ENCODE measurements around the gene JARID2.
A peak's percentile ranks its signal among the peaks of the same experiment; 100 is the strongest.

JARID2 gene

DNA sequence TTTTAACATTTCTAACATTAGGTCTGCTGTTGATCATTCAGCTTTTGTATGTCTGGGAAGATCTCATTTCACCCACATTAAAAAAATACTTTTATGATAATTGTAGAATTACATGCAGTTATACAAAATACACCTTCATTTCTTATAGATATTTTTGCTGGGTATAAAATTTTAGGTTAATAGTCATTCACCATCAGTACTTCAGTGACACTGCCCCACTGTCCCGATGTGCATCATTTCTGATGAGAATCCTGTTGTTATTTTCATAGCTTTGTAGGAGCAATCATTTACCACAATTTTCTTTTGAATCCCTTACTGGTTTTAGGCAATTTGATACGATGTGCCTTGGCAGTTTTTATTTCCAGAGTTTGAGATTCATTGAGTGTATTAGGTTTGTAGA is 173.6 kb downstream of the JARID2 start:
- no peak overlapping the region for H3K27ac ChIP-seq
- peaks cover 34 to 40% (median 38%) of the 10 kb centered on the region in 10 experiments for H3K4me1 ChIP-seq
- no peak for TF ChIP-seq Cebpa-rat (IDR thresholded peaks at IDR 0.05)
- H3K36me3 ChIP-seq: peaks cover 30 to 79% (median 67%) of the 10 kb centered on the region in 11 experiments
- H3K4me2 ChIP-seq: no peak overlapping the region
- H3K4me3 ChIP-seq: peak overlapping the region in 3 of 10 experiments; percentile 0 to 6 (median 4); a peak in 3 of 20 replicates
- no peak overlapping the region for H3K9ac ChIP-seq
- H3K27me3 ChIP-seq: no peaks in the 10 kb centered on the region
- H3K9me3 ChIP-seq (replicated peaks in 1 of 11): peaks cover 44 to 64% (median 58%) of the 10 kb centered on the region in 11 experiments
- peaks cover 14 to 43% (median 30%) of the 10 kb centered on the region in 11 experiments; a peak in 14 of 22 replicates for H4K20me1 ChIP-seq

DNA sequence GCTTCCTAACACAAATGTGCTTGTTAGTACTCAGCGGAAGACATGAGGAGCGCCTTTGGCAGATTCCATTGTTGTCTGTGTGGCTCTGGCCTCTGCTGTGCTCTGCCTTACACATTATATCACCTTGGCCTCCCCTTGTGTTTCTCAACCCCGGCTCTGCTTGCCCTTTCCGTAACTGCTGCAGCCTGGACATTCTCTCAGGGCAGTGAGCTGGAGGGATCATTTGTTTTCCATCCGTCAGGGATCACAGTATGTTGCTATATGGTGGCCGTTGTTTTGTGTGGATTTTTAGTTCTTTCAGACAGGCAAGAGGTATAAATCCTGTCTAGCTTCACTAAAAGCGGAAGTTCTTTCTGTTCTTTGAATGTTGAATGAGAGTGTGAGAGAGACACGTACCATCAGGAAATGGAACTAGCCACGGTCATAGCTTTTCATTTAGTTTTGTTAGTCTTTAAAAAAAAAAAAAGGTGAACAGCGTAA is 175.1 kb downstream of the JARID2 start:
- peaks cover 30 to 79% (median 64%) of the 10 kb centered on the region in 11 experiments for H3K36me3 ChIP-seq
- peak overlapping the region; percentile 35 to 73 (median 60); a peak in 20 of 22 replicates for H3K9ac ChIP-seq
- H3K4me2 ChIP-seq: peak overlapping the region; percentile 54 to 92 (median 76)
- H3K4me1 ChIP-seq: peaks cover 43 to 51% (median 47%) of the 10 kb centered on the region in 10 experiments
- no peaks in the 10 kb centered on the region for H3K27me3 ChIP-seq
- peaks cover 36 to 49% (median 43%) of the 10 kb centered on the region in 11 experiments for H3K9me3 ChIP-seq (replicated peaks in 1 of 11)
- H4K20me1 ChIP-seq: peaks cover 21 to 57% (median 45%) of the 10 kb centered on the region in 11 experiments; a peak in 17 of 22 replicates
- H3K27ac ChIP-seq: peak overlapping the region; percentile 44 to 80 (median 70); a peak in 21 of 22 replicates
- no peak for TF ChIP-seq Cebpa-rat (IDR thresholded peaks at IDR 0.05)
- H3K4me3 ChIP-seq: peak overlapping the region in 7 of 10 experiments; percentile 0 to 29 (median 12); a peak in 6 of 20 replicates

DNA sequence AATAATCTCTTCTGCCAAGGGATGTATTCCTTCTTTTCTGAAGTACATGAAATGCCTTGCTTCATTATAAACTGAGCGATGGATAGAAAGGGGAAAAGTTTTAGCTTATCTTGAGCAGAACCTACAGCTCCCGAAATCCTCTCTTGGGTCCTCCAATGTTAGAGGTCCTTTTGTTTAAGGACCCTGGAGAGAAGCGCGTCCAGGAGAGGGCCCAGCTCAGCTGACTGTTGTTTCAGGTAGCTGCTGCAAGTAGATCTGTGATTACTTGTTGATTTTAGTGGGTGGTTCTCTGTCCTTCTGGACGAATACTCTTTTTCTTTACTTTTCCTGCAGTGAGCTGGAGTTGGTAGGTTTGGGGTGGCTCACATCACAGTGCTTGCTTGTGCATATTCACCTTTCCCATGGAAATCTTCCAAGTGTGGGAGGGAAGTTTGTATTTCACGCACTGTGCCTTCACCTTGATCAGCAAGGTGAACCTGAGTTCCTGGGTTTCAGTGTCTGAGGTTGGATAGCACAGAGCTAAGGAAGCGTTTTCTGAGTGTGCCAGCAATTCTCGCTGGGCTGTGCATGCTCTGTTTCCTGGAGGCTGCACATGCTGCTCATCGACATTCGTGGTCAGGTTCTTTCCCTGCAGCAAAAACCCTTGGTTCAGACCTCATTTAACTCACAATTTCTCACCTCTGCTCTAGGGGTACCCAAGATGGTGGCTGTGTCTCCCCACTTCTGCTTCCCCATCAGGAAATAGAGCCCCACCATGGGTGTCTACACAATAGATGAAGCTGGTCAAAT is 176.3 kb downstream of the JARID2 start:
- Histone ChIP-seq H3K4me3 (0 out of 20 replicates have a peak overlapping the region, but pooled peaks of 1 of the 10 experiments have one; percentile 10), H3K27ac (peak overlapping the region in 8 of 11 experiments; percentile 44 to 80 (median 70); a peak in 10 of 22 replicates), H4K20me1 (peaks cover 32 to 68% (median 56%) of the 10 kb centered on the region in 11 experiments; a peak in 18 of 22 replicates), H3K4me2 (peak overlapping the region; percentile 54 to 92 (median 76)), H3K27me3 (no peaks in the 10 kb centered on the region), H3K36me3 (peaks cover 25 to 74% (median 61%) of the 10 kb centered on the region in 11 experiments), H3K4me1 (peaks cover 54 to 62% (median 58%) of the 10 kb centered on the region in 10 experiments), H3K9ac (peak overlapping the region in 5 of 11 experiments; percentile 35 to 73 (median 66); a peak in 2 of 22 replicates), H3K9me3 (replicated peaks in 1 of 11) (peaks cover 30 to 38% (median 33%) of the 10 kb centered on the region in 11 experiments)
- no peak for TF ChIP-seq Cebpa-rat (IDR thresholded peaks at IDR 0.05)

DNA sequence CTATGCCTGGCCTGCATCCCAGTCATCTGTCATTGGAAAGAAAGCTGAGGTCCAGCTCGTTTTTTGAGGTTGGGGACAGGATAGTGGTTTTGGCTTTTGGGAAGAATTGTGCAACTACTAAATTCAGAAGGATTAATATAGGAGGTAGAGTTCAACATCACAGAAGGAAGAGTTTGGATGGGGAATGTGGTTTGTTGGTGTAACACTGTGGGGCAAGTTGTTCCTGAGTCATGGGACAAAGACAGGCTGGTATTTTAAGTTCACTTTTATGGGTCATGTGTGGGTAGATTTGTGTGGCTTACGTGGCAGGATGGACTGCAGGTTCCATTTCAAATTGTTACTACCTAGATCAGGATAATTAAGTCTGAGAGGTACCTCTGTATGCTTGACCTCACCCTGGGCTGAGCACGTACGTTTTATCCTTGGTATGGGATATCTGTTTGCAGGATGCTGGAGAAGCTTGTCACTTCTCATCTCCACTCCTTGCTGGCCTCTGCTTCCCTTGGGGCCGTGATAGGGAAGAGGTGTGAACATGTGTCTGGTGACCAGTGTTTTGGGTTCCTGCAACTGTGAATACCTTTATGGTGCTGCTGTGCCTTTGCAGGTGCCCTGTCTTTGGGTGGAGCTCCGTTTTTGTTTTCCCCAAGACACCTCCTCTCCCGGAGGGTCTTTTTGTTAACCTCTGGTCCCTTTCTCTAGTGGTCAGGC is 177.6 kb downstream of the JARID2 start:
- Histone ChIP-seq H3K9me3 (replicated peaks in 1 of 11) (peaks cover 16 to 25% (median 20%) of the 10 kb centered on the region in 11 experiments), H3K9ac (no peak overlapping the region), H4K20me1 (peaks cover 40 to 81% (median 69%) of the 10 kb centered on the region in 11 experiments; a peak in 18 of 22 replicates), H3K27ac (no peak overlapping the region), H3K4me3 (no peak overlapping the region), H3K4me2 (peak overlapping the region; percentile 54 to 92 (median 76)), H3K36me3 (peaks cover 12 to 61% (median 48%) of the 10 kb centered on the region in 11 experiments; a peak in 21 of 22 replicates), H3K27me3 (no peaks in the 10 kb centered on the region), H3K4me1 (peaks cover 67 to 75% (median 72%) of the 10 kb centered on the region in 10 experiments)
- TF ChIP-seq Cebpa-rat (IDR thresholded peaks at IDR 0.05): no peak

DNA sequence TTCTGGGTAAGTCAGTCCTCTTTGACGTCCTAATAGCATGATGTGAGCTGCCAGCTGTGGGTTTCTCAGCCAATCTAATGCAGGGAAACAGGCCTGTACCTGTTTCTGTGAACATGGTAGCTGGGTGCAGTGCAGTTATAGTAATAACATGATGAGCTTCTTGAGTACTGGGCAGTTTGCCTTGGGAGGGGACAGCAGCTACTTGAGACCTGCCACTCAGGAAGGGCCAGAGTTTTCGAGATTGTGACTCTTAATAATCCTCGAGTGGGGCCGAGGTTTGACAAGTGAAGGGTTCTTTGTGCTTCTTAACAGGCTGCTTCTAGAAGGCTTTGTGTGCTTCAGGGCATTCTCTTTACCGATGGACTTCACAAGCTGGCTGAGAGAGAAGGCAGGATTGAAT is 180.1 kb downstream of the JARID2 start:
- Histone ChIP-seq H3K27me3 (no peaks in the 10 kb centered on the region), H4K20me1 (peaks cover 65 to 98% (median 87%) of the 10 kb centered on the region in 11 experiments; a peak in 19 of 22 replicates), H3K4me1 (peaks cover 86 to 94% (median 90%) of the 10 kb centered on the region in 10 experiments), H3K9me3 (replicated peaks in 1 of 11) (0 out of 22 replicates have a peak, but pooled peaks cover 0 to 7% (median 0%) of the 10 kb centered on the region in 11 experiments), H3K27ac (peak overlapping the region in 5 of 11 experiments; percentile 3 to 87 (median 27); a peak in 4 of 22 replicates), H3K36me3 (peaks cover 0 to 43% (median 32%) of the 10 kb centered on the region in 11 experiments; a peak in 19 of 22 replicates), H3K4me3 (no peak overlapping the region), H3K4me2 (peak overlapping the region; percentile 70 to 97 (median 89)), H3K9ac (no peak overlapping the region)
- TF ChIP-seq Cebpa-rat (IDR thresholded peaks at IDR 0.05): no peak

DNA sequence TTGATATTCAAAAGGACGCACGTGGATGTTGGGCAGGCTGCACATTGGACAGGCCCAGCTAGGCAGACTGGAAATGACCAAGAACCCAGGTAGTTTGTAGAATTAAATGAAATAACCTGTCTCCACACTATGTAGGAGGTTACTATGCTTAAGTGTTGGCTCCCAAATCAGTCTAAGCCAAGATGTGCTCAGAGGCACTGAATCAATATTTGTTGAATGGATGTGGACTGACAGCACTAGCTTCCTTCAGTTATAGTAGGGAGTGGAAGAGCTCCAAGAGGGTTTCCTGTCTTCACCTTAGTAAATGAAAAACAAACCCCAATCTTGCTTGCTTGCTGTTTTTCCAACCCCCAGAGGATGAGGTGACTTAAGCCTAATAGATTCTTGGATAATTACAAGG is 180.5 kb downstream of the JARID2 start:
- peaks cover 87 to 94% (median 90%) of the 10 kb centered on the region in 10 experiments for H3K4me1 ChIP-seq

DNA sequence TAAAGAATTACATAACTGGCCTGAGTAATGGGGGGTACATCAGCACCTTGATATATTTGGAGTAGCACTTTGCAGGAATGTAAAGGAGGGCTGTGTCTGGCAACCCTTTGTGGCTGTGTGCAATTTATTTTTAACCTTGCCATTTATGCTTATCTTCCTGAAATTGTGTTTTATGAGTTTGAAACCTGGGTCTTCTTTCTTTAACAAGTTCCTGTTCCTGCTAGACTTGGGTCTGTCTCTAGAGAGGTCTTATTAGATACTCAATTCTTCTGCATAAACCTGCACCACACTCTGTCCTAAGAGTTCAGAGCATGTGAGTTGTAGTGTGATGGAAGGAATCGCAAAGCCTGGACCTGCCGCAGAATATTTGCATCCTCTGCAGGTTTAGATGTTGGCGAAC is 181.0 kb downstream of the JARID2 start:
- Histone ChIP-seq H3K4me2 (peak overlapping the region; percentile 70 to 97 (median 89)), H3K36me3 (peaks cover 0 to 43% (median 32%) of the 10 kb centered on the region in 11 experiments; a peak in 19 of 22 replicates), H3K4me1 (peaks cover 87 to 94% (median 90%) of the 10 kb centered on the region in 10 experiments), H3K4me3 (no peak overlapping the region), H3K9me3 (replicated peaks in 1 of 11) (0 out of 22 replicates have a peak, but pooled peaks cover 0 to 7% (median 0%) of the 10 kb centered on the region in 11 experiments), H3K9ac (peak overlapping the region in 2 of 11 experiments; percentile 55 to 70; a peak in 3 of 22 replicates), H3K27me3 (no peaks in the 10 kb centered on the region), H3K27ac (peak overlapping the region in 7 of 11 experiments; percentile 1 to 87 (median 48); a peak in 7 of 22 replicates), H4K20me1 (peaks cover 71 to 100% (median 92%) of the 10 kb centered on the region in 11 experiments; a peak in 20 of 22 replicates)
- TF ChIP-seq Cebpa-rat (IDR thresholded peaks at IDR 0.05): no peak

More for the DNA sequence above, 180.5 kb downstream of the JARID2 start:
- no peak for TF ChIP-seq Cebpa-rat (IDR thresholded peaks at IDR 0.05)
- Histone ChIP-seq H3K27me3 (no peaks in the 10 kb centered on the region), H3K9me3 (replicated peaks in 1 of 11) (0 out of 22 replicates have a peak, but pooled peaks cover 0 to 7% (median 0%) of the 10 kb centered on the region in 11 experiments), H3K4me2 (peak overlapping the region; percentile 70 to 97 (median 89)), H3K4me3 (no peak overlapping the region), H3K27ac (peak overlapping the region in 6 of 11 experiments; percentile 3 to 87 (median 42); a peak in 7 of 22 replicates), H4K20me1 (peaks cover 70 to 99% (median 92%) of the 10 kb centered on the region in 11 experiments; a peak in 20 of 22 replicates), H3K36me3 (peaks cover 0 to 43% (median 32%) of the 10 kb centered on the region in 11 experiments; a peak in 19 of 22 replicates), H3K9ac (no peak overlapping the region; a peak in 1 of 22 replicates)

Measured in BLaER1 treated with 17β-estradiol and CSF1 and Interleukin-3, amounts not matched to agents 10 nM and 100 nM (cell line).